H1 (cell line): Measurements from ENCODE around the gene DMBX1.

Source experiments
- PHF8 ChIP-seq: fragments of 200-600 bp; sonication (generic); conservative IDR thresholded peaks from 2 replicates; pipeline ENCODE4 v1.7.1; 2012; ENCODE audit warnings: low read depth, mild to moderate bottlenecking, inconsistent platforms, low read length, moderate library complexity
- POLR2A ChIP-seq, 2 experiments: IDR thresholded peaks; 1 replicate in 1 of 2; 2 replicates in 1 of 2; pipeline ENCODE4 v1.6.1; 2011; ENCODE audit warnings: low read depth in 2 of 2, low read length in 2 of 2, mild to moderate bottlenecking in 2 of 2; ENCODE audit errors: control extremely low read depth in 1 of 2
- RXRA ChIP-seq: IDR thresholded peaks from 2 replicates; pipeline ENCODE4 v1.6.1; 2011; ENCODE audit warnings: low read depth, mild to moderate bottlenecking, low read length, moderate library complexity; ENCODE audit not compliant: insufficient read depth
- TF ChIP-seq, protein P1 (sequence below), 3 experiments: IDR thresholded peaks; 1 replicate in 2 of 3; 2 replicates in 1 of 3; pipeline versions ENCODE4 v1.5.1 to v1.6.1; 2011; ENCODE audit warnings: low read length in 3 of 3, mild to moderate bottlenecking in 3 of 3, inconsistent platforms in 2 of 3, low read depth in 1 of 3, moderate library complexity in 1 of 3; ENCODE audit not compliant: insufficient read depth in 1 of 3; ENCODE audit errors: control extremely low read depth in 1 of 3

DNA sequence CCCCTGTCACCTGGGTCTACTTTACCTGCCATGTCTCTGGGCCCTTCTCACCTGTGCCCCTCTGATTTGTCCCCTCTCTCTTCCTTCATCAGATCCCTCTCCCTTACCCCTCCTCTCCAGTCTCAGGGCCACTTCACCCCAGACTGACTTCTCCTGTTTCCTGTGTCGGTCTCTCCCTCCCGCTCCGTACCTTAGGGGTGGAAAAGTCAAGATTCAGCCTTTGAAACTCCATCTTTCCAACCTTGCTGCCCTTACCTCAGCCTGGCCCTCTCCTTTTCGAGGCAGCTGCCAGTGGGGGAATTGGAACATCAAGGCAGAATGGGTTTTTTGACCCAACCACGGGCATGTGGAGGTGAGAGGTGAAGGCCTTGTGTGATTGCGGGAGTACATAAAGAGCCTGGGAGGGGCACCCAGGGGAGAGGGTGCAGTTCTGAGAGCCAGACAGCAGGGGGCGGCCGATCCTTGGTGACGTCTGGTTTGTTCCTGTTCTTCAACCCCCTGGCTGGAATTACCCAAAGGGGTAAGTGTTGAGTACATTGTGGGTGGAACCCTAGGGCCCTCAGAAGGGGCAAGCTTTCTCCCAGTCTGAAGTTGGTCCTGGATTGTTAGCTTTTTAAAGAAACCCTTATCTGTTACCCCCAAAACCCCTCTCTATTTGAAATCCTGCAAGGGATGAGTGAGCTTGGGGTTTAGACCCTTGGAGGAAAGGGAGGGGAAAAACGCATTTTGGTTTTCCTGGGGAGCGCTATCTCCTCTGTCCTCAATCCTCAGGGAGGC lies 12.3 kb upstream of the DMBX1 start:
- TF ChIP-seq, protein P1, sequence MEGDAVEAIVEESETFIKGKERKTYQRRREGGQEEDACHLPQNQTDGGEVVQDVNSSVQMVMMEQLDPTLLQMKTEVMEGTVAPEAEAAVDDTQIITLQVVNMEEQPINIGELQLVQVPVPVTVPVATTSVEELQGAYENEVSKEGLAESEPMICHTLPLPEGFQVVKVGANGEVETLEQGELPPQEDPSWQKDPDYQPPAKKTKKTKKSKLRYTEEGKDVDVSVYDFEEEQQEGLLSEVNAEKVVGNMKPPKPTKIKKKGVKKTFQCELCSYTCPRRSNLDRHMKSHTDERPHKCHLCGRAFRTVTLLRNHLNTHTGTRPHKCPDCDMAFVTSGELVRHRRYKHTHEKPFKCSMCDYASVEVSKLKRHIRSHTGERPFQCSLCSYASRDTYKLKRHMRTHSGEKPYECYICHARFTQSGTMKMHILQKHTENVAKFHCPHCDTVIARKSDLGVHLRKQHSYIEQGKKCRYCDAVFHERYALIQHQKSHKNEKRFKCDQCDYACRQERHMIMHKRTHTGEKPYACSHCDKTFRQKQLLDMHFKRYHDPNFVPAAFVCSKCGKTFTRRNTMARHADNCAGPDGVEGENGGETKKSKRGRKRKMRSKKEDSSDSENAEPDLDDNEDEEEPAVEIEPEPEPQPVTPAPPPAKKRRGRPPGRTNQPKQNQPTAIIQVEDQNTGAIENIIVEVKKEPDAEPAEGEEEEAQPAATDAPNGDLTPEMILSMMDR (IDR thresholded peaks at IDR 0.05; ENCODE audit: control extremely low read depth in 1 of 3, insufficient read depth in 1 of 3, low read depth in 1 of 3, low read length in 3 of 3): peak; percentile 84 to 88 (median 88)
- no peak for TF ChIP-seq RXRA
- TF ChIP-seq POLR2A (IDR thresholded peaks at IDR 0.05; ENCODE audit: control extremely low read depth in 1 of 2, low read depth in 2 of 2, low read length in 2 of 2): no peak
- no peak for TF ChIP-seq PHF8
